Measurements from ENCODE around the gene PNKD. TPM values are rescaled to one million over a fixed set of nuclear protein-coding genes. Genes with fewer than 3 reads are reported as not detected.

The PNKD gene
- total and polyA plus RNA-seq, 3 donors from 2014 or later: 79.3 to 90.7 (median 84.2) TPM

DNA sequence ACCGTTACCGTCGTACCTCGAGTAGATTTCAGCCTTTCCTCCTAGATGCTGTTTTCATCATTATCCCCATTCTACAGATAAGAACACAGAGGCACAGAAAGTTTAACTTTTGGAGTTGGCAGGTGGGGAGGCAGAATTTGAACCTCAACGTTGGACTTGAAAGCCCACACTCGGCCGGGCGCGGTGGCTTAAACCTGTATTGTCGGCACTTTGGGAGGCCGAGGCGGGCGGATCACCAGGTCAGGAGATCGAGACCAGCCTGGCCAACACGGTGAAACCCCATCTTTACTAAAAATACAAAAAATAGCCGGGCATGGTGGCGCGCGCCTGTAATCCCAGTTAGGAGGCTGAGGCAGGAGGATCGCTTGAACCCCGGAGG lies 97.8 kb downstream of the PNKD start:
- Histone ChIP-seq H3K4me1 (no peaks in the 10 kb centered on the region), H3K9me3 (no peaks in the 10 kb centered on the region), H3K4me3 (peak overlapping the region; percentile 53 to 65), H3K36me3 (ENCODE audit: low read depth, missing control alignments) (no peaks in the 10 kb centered on the region), H3K27me3 (no peaks in the 10 kb centered on the region), H3K27ac (peak overlapping the region; percentile 93 to 94)
- intact Hi-C loops (cut with DNase I; ENCODE audit: low total_unique reads): no loop called here
- TF ChIP-seq POLR2A (IDR thresholded peaks at IDR 0.05): no peak
- TF ChIP-seq, protein P1, sequence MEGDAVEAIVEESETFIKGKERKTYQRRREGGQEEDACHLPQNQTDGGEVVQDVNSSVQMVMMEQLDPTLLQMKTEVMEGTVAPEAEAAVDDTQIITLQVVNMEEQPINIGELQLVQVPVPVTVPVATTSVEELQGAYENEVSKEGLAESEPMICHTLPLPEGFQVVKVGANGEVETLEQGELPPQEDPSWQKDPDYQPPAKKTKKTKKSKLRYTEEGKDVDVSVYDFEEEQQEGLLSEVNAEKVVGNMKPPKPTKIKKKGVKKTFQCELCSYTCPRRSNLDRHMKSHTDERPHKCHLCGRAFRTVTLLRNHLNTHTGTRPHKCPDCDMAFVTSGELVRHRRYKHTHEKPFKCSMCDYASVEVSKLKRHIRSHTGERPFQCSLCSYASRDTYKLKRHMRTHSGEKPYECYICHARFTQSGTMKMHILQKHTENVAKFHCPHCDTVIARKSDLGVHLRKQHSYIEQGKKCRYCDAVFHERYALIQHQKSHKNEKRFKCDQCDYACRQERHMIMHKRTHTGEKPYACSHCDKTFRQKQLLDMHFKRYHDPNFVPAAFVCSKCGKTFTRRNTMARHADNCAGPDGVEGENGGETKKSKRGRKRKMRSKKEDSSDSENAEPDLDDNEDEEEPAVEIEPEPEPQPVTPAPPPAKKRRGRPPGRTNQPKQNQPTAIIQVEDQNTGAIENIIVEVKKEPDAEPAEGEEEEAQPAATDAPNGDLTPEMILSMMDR (IDR thresholded peaks at IDR 0.05): no peak
- no peak for DNase-seq
- 50 to 54% methylated on average over 18 to 21 of the region's 21 CpGs for WGBS, 2 donors

DNA sequence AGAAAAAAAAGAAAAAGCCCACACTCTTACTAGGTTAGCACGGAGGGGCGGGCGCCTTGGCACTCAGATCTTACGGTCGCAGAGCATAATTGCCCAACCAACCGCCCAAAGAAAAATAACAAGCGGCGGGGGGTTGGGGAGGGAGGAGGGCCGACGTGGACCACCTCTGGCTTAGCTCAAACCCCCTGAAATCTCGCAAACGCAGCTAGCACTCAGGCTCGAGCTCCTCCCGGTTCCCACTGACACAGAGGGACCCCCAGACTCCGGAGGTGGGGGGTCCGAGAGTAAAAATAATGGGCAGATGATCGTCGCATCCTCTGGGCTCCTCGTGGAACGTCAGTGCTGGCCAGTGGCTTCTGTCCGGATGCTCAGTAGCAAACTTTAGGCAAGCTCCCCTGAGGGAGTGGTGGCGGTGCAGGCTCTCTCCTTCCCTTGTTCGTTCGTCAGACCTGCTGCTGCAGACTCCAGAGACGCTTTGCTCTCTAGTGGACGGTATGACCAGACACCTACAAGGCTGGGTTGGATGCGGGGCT lies 98.4 kb downstream of the PNKD start:
- intact Hi-C loops (cut with DNase I; ENCODE audit: low total_unique reads): no loop called here
- DNase-seq: peak; percentile 61
- Histone ChIP-seq H3K9me3 (no peaks in the 10 kb centered on the region), H3K27me3 (no peaks in the 10 kb centered on the region), H3K27ac (peak overlapping the region; percentile 93 to 94), H3K4me1 (no peaks in the 10 kb centered on the region), H3K4me3 (peak overlapping the region; percentile 53 to 65), H3K36me3 (ENCODE audit: low read depth, missing control alignments) (no peaks in the 10 kb centered on the region)
- no peak for TF ChIP-seq POLR2A (IDR thresholded peaks at IDR 0.05)
- TF ChIP-seq, protein P1 (IDR thresholded peaks at IDR 0.05): no peak
- WGBS, 2 donors: 17 to 20% methylated on average over 16 to 27 of the region's 27 CpGs

DNA sequence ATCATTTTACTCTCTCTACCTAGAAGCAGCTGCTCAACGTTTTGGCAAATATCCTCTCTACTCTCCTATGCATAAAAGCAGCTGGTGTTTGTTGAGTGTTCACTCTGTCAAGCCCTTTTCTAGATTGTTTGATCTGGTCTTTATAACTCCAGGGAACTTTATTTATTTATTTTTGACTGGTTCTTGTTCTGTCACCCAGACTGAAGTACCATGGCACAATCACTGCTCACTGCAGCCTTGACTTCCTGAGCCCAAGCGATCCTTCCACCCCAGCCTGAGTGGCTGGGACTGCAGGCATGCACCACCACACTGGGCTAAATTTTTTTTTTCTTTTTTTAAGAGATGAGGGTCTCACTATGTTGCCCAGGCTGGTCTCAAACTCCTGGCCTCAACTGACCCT lies 99.0 kb downstream of the PNKD start:
- no peak for DNase-seq
- no peaks in the 10 kb centered on the region for H3K27me3 ChIP-seq
- TF ChIP-seq POLR2A (IDR thresholded peaks at IDR 0.05): no peak
- TF ChIP-seq, protein P1 (IDR thresholded peaks at IDR 0.05): no peak
- H3K4me3 ChIP-seq: no peak overlapping the region
- peak overlapping the region in 1 of 2 donors; percentile 94 for H3K27ac ChIP-seq
- WGBS, 2 donors: 37 to 48% methylated on average over 2 of the region's 2 CpGs
- no peaks in the 10 kb centered on the region for H3K9me3 ChIP-seq
- H3K4me1 ChIP-seq: no peaks in the 10 kb centered on the region
- H3K36me3 ChIP-seq (ENCODE audit: low read depth, missing control alignments): no peaks in the 10 kb centered on the region
- intact Hi-C loops (cut with DNase I; ENCODE audit: low total_unique reads): no loop called here

DNA sequence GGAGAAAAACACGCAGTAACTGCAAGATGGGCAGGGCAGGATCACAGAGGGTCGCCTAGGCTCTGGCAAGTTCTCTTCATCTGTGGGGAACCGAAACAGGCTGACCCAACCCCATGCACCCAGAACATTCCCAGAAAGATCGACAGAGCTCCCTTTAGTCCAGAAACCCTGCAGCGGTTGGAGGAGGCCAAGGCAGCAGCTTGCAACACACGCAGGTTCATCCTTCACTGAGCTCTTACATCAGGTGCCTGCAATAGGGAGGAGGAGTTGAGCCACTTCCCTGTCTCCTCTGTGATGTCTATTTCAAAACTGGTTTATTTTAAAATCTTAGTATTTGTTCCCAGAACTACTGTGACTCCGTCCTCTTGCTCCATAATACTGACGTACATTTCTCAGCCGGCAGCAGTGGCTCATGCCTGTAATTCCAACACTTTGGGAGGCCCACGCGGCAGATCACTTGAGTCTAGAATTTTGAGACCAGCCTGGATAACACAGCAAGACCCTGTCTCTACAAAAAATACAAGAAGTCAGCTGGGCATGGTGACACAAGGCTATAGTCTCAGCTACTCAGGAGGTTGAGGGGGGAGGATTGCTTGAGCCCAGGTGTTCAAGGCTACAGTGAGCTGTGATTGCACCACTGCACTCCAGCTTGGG lies 100.2 kb downstream of the PNKD start:
- intact Hi-C loops (cut with DNase I; ENCODE audit: low total_unique reads): no loop called here
- H3K27me3 ChIP-seq: no peaks in the 10 kb centered on the region
- H3K4me3 ChIP-seq: no peak overlapping the region
- WGBS, 2 donors: 72 to 75% methylated on average over 11 of the region's 11 CpGs
- H3K27ac ChIP-seq: peak overlapping the region in 1 of 2 donors; percentile 94
- no peaks in the 10 kb centered on the region for H3K36me3 ChIP-seq (ENCODE audit: low read depth, missing control alignments)
- no peaks in the 10 kb centered on the region for H3K9me3 ChIP-seq
- DNase-seq: peak; percentile 47
- no peak for TF ChIP-seq POLR2A (IDR thresholded peaks at IDR 0.05)
- TF ChIP-seq, protein P1 (IDR thresholded peaks at IDR 0.05): no peak
- no peaks in the 10 kb centered on the region for H3K4me1 ChIP-seq

DNA sequence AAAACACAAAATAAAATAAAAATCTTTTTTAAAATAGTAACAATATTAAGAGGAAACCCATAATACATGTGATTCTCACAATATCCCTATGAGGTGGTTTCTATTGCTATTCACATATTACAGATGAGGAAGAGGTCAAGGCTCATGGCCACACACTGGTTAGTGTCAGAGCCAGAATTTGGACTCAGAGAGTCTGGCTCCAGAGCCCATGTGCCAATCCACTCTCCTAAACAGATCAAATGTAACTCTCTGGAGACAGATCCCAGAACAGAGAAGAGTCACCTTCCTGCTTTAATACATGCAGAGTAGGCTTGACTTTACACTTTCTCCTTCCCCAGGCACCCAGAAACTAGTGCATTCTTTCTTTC lies 101.6 kb downstream of the PNKD start:
- Histone ChIP-seq H3K4me1 (no peaks in the 10 kb centered on the region), H3K9me3 (no peaks in the 10 kb centered on the region), H3K27ac (no peak overlapping the region), H3K4me3 (no peak overlapping the region), H3K36me3 (ENCODE audit: low read depth, missing control alignments) (no peaks in the 10 kb centered on the region), H3K27me3 (no peaks in the 10 kb centered on the region)
- intact Hi-C loops (cut with DNase I; ENCODE audit: low total_unique reads): no loop called here
- no peak for TF ChIP-seq POLR2A (IDR thresholded peaks at IDR 0.05)
- TF ChIP-seq, protein P1 (IDR thresholded peaks at IDR 0.05): no peak
- DNase-seq: no peak
